HG03457 (cell line): ENCODE data around the gene NEGR1.

Experiments
- ATAC-seq: cut with Tn5 transposase; IDR thresholded peaks from one replicate; pipeline ENCODE4 v1.9.1; 2021; ENCODE audit warnings: moderate number of reproducible peaks; ENCODE audit not compliant: unreplicated experiment

The NEGR1 gene

DNA sequence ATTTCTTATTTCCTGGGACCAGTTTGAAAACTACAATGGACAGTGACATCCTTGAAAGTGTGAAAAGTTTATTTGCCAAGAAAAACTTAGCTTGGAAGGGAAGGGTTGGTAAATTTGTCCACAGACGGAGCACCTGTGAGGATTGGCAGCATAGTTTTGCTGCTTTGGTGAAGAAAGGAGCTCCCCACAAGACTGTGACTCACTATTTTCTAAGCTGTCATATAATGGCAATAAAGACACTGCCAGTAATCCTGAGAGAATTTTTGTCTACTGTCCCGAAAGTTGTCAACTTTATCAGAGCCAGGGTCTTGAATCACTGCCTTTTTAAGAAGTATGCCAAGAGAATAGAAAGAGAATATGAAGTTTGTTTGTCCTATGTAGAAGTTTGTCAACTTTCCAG, 230.8 kb downstream of the NEGR1 start:
- ATAC-seq = no peak

- ATAC-seq = no peak
Measured at GRCh38 chr1:72050551-72050950, 231.8 kb downstream of the NEGR1 start.

- no peak for ATAC-seq
Measured at GRCh38 chr1:72037745-72038343, 244.5 kb downstream of the NEGR1 start.

DNA sequence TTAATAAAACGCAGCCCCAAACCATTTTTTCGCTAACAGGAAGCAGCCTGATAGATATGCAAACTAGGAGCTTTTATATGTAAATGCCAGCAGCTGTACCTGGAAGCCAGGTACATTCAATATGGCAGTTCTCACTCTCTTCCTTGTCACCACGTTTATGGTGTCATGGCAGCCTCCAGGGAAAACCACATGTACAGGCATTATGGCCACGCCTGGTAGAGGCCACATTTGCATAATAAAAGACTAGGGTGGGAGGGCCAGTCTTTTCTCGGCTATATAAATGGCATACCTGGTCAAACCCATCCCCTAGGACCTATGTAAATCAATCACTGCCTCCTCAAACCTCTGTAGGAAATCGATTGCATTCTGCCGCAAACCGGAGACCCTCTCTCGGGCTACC, 247.5 kb downstream of the NEGR1 start:
- ATAC-seq = no peak

DNA sequence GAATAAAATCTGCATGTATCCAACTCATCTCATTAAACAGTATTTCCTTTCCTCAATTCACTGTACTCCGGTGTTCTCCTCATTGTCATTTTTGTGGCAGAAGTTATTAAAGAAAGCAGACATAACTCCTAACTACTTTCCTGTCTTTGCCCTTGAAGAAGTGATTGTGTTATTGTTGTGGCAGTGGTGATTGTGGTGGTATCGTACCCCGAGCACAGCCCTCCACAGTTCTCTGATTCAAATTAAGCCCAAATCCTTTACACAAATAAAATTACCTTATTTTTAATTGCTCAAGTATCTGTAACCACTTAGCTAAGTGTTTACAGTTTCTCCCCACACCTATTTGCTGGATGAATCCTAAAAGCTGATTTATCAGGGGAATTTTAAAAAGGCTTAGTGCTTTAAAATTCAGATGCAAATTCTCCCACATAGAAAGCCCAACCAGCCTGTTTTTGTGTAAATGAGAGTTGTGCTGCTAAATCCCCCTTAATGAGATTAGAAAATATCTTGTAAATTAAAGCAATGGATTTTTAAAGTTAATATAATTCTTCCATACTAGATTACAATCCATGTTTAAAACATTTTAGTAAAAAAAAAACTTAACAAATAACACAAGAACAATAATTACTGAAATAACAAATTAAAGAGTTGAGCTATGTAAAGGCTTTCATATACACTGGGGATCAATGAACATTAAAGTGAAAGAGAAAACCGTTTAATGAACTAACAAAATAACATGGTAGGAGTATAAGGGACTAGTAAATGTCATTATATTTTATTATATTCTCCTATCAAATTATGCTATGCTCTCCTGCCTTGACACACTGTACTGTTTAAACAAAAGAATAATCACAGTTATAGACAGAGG, 259.0 kb downstream of the NEGR1 start:
- no peak for ATAC-seq

DNA sequence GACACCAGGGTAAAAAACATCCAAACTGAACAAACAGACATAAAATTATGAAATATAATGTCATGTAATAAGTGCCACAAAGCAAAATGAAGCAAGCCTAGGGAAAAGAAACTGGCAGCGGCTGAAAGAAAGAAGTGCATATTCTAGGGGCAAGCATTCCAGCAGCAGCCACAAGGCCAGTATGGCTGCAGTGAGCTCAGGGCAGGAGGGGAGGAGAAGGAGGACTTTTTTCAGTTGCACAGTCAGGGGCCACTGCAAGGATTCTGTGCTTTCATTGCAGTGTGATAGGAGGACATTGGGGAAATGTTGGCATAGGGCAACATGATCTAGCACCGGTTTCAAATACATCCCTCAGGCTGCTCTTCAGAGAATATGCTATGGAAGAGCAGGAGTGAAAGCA, 263.8 kb downstream of the NEGR1 start:
- ATAC-seq = no peak

GRCh38 chr1:72015006-72015405, 267.3 kb downstream of the NEGR1 start:
- ATAC-seq = no peak

- no peak for ATAC-seq
Measured at GRCh38 chr1:72013161-72013560, 269.2 kb downstream of the NEGR1 start.

- no peak for ATAC-seq
Measured at GRCh38 chr1:72011721-72012120, 270.6 kb downstream of the NEGR1 start.

DNA sequence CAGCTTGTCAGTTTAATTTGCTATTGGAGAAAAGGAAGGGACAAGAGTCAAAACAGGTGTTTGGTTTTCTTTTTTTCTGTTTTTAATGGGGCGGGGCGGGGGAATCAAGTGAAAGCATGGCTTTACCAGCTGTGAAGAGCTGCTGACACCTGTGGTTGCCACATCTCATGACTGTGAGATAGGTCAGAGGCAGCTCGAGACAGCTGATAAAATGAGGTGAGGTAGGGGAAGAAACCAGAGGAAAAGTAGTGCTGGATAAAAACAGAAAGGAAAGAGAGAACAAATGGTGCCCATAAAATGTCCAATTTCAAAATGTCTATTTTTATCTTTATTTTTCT, 272.3 kb downstream of the NEGR1 start:
- ATAC-seq = no peak

DNA sequence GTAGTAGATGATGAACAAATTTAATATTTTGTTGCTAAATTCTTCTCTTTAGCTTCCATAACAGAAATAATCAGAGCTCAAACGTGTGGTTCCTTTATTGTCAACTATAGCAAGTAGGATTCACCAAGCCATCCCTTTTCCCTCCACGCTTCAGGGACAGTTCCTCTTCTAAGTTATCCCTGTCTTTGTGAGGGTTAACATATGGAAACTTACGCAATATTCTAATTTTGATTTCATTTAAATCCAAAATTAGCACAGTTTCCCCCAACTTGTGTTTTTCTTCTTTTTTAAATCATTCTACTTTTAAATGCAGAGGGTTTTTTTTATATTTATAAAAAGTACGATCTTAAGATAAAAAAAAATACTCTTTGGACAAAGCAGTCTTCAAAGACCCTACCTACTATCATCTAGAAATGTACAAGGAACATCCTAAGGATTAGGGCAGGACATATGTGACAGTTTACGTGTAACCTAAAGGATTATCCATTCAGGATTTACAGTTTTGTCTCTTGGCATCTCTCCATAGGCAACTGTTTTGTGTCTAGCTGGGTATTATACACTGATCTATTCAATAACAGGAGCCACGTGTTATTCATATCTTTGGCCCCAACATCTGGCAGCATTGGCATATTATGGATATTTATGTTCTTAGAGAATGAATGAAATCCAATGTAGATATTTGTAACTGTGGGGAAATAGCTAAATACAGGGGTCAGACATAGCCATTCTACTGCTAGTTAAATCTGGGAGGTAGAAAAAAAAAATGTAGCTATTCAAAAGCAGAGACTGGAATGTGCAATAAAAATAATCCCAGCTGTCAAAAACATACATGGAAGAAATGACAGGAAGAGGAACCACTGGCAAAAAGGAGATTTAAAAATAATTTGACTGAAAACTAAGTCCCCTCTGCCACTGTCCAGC, 272.9 kb downstream of the NEGR1 start:
- ATAC-seq = no peak

GRCh38 chr1:72007312-72007711, 275.0 kb downstream of the NEGR1 start:
- no peak for ATAC-seq

- ATAC-seq = no peak
Measured at GRCh38 chr1:72006092-72006491, 276.2 kb downstream of the NEGR1 start.

DNA sequence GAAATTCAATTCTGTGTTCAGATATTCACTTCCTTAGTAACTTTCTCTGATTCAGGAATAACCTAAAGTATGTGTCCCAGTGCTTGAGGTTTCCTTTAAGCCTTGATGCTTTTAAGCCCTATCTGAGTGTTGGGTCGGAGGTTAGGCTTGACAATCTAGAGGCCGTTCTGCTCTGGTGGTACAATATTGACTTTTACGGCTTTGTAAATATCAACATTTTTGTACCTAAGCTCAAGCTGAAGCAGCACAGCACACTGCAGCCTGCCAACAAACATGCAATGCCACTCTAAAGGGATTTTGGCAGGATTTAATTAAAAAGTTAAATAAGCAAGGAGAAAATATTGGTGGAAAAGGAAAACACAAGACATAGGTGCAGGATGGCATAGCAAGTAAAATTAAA, 279.2 kb downstream of the NEGR1 start:
- no peak for ATAC-seq

GRCh38 chr1:72000809-72001208, 281.5 kb downstream of the NEGR1 start:
- no peak for ATAC-seq

- no peak for ATAC-seq
Measured at GRCh38 chr1:71994646-71995045, 287.7 kb downstream of the NEGR1 start.

- no peak for ATAC-seq
Measured at GRCh38 chr1:71987181-71987580, 295.2 kb downstream of the NEGR1 start.

- no peak for ATAC-seq
Measured at GRCh38 chr1:71986160-71986559, 296.2 kb downstream of the NEGR1 start.

DNA sequence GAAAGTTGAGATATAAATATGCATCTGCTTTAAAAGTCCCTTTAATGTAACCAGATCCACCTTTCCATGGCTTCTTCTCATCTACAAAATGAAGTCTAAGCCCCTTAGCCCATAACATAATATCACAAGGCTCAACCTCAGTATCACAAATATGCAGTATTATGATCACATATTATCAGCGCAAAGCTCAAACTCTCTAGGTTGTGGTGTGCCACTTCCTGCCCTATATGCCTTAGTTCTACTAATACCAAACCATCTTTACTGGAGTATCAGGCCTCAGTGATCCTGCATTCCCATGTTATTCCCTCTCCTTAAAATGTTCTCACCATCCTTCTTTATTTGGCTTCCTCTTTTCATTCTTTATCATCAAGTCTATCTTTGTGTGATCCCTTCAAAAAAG, 301.8 kb downstream of the NEGR1 start:
- ATAC-seq = no peak

GRCh38 chr1:71979882-71980281, 302.5 kb downstream of the NEGR1 start:
- no peak for ATAC-seq

DNA sequence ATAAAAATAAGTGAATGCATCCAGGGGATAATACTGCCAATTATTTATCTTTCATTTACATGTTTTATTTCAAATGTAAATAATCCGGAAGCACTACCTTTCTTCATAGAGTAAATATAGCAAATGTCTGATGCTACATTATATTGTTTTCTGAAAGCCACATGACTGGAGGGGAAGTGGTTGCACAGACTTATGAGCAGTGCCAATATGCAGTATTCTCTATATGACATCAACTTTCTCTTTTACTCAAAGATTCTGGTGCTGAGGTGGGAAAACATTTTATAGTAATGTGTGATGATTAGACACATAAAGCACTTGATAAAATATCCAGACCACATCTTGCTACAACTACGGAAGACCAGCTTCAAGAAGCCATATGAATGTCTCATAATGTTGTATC, 314.7 kb downstream of the NEGR1 start:
- ATAC-seq = peak; percentile 58

DNA sequence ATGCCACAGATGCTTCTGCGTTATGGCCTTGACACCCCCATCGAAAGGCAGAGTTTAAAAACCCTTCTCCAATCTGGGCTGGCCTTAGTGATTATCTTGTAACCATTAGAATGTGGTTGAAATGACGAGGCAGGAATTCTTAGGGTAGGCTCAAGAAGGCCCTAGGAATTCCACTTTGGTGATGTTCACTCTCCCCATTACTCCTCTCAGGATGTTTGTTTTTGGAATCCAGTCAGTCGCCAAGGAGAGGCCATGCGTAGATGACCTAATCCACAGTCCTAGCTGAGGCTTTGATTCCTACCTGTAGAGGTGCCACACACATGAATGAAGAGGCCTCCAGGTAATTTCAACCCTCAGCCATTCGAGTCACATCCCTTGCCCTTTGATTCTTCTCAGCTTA, 318.2 kb downstream of the NEGR1 start:
- ATAC-seq = no peak
